Caco-2 (cell line): ENCODE measurements around the gene PNMT. TPM values are rescaled to one million over a fixed set of nuclear protein-coding genes. Genes with fewer than 3 reads are reported as not detected.
A peak's percentile ranks its signal among the peaks of the same experiment; 100 is the strongest.

ENCODE experiments used
- BruUV-seq: library from RNA; stranded (reverse); fragments of 400-500 nt; replicated peaks from 2 replicates; lab custom pipeline; 2021; lab: Mats Ljungman, UMichigan
- CTCF ChIA-PET: fragments of 300-600 bp; sonication (Branson Sonifier 250); formaldehyde crosslinking; loops from one replicate; lab custom pipeline; 2022; ENCODE audit warnings: antibody characterized with exemption; lab: Charles Lee
- POLR2A ChIA-PET: fragments of 300-600 bp; sonication (Branson Sonifier 250); formaldehyde crosslinking; loops from one replicate; lab custom pipeline; 2022; ENCODE audit warnings: antibody characterized with exemption; lab: Charles Lee
- DNase-seq, 2 experiments: peaks; one replicate each; pipeline versions ENCODE4 v3.0.0 to v3.0.0-alpha.2; 2020 to 2022
- H3K27me3 ChIP-seq: replicated peaks from 2 replicates; pipeline ENCODE4 v1.6.0; 2011; ENCODE audit warnings: low read length; ENCODE audit not compliant: control insufficient read depth, insufficient read depth
- H3K36me3 ChIP-seq: 2 replicates; pipeline ENCODE4 v1.5.1; 2011; ENCODE audit warnings: low read length; ENCODE audit not compliant: control insufficient read depth, insufficient read depth
- H3K4me1 ChIP-seq: fragments of 250-450 bp; sonication (Bioruptor Pico); 2 replicates; pipeline ENCODE4 v1.5.1; 2020; ENCODE audit warnings: mild to moderate bottlenecking
- H3K4me3 ChIP-seq: 2 replicates; pipeline ENCODE4 v1.5.1; 2011; ENCODE audit warnings: low read depth, mild to moderate bottlenecking, control low read depth, low read length
- H3K9me3 ChIP-seq: fragments of 250-450 bp; sonication (Bioruptor Pico); 2 replicates; pipeline ENCODE4 v1.5.1; 2020; ENCODE audit warnings: mild to moderate bottlenecking, moderate library complexity
- H3K27ac Mint-ChIP-seq: one replicate; pipeline ENCODE4 v1.8.0; 2022; ENCODE audit warnings: mixed read lengths; ENCODE audit not compliant: unreplicated experiment
- H3K27me3 Mint-ChIP-seq: one replicate; pipeline ENCODE4 v1.8.0; 2022; ENCODE audit warnings: mixed read lengths; ENCODE audit not compliant: insufficient read depth, unreplicated experiment
- H3K36me3 Mint-ChIP-seq: one replicate; pipeline ENCODE4 v1.8.0; 2022; ENCODE audit warnings: mild to moderate bottlenecking, mixed read lengths; ENCODE audit not compliant: insufficient read depth, unreplicated experiment
- H3K4me1 Mint-ChIP-seq: one replicate; pipeline ENCODE4 v1.8.0; 2022; ENCODE audit warnings: low read depth, mixed read lengths; ENCODE audit not compliant: unreplicated experiment
- H3K4me3 Mint-ChIP-seq: one replicate; pipeline ENCODE4 v1.8.0; 2022; ENCODE audit warnings: mild to moderate bottlenecking, moderate library complexity, mixed read lengths; ENCODE audit not compliant: unreplicated experiment
- H3K9me3 Mint-ChIP-seq: one replicate; pipeline ENCODE4 v1.8.0; 2022; ENCODE audit warnings: mixed read lengths; ENCODE audit not compliant: unreplicated experiment
- intact Hi-C: fragments of 100-400 bp; cut with micrococcal nuclease; formaldehyde crosslinking; loops from one replicate; pipeline ENCODE4 v1.10.0; 2022; ENCODE audit not compliant: unreplicated experiment
- total RNA-seq: library from RNA; stranded (reverse); gene quantifications from 2 replicates; pipeline ENCODE4 v1.2.3, GENCODE V29; 2022
- TF ChIP-seq, protein P1 (sequence below), 2 experiments: fragments of 200-600 bp in 1 of 2; IDR thresholded peaks; 1 replicate in 1 of 2; 2 replicates in 1 of 2; pipeline versions ENCODE4 v1.5.1 to v1.8.0; 2011 to 2022; ENCODE audit warnings: antibody characterized with exemption in 1 of 2, control low read depth in 1 of 2, inconsistent platforms in 1 of 2, low read depth in 1 of 2, low read length in 1 of 2, mild to moderate bottlenecking in 1 of 2, moderate library complexity in 1 of 2; ENCODE audit not compliant: insufficient read depth in 1 of 2, severe bottlenecking in 1 of 2, unreplicated experiment in 1 of 2

The PNMT gene
- total RNA-seq, 1 experiment from 2014 or later = not detected

DNA sequence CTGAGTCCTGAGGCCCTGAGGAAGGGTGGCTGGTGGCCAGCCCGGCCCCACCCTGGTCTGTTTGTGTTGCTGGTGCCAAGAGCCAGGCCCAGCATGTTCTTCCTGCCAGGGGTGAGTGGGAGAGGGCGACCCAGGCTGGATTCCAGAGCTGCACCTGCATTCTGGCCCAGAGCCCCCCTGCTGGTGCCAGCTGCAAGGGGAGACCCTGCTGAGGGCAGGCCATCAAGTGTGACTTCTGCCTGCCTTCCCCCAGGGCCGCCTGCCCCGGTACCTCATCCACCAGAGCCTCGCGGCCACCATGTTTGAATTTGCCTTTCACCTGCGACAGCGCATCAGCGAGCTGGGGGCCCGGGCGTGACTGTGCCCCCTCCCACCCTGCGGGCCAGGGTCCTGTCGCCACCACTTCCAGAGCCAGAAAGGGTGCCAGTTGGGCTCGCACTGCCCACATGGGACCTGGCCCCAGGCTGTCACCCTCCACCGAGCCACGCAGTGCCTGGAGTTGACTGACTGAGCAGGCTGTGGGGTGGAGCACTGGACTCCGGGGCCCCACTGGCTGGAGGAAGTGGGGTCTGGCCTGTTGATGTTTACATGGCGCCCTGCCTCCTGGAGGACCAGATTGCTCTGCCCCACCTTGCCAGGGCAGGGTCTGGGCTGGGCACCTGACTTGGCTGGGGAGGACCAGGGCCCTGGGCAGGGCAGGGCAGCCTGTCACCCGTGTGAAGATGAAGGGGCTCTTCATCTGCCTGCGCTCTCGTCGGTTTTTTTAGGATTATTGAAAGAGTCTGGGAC is 5.5 kb upstream of the PNMT start:
- no peaks in the 10 kb centered on the region for H3K27me3 ChIP-seq
- peaks cover 7% of the 10 kb centered on the region; the same call in 1 of the 2 replicates for H3K4me1 ChIP-seq
- Mint-ChIP-seq H3K27ac (no peak overlapping the region), H3K4me1 (no peaks in the 10 kb centered on the region), H3K4me3 (no peak overlapping the region), H3K36me3 (peaks cover 10% of the 10 kb centered on the region), H3K27me3 (no peaks in the 10 kb centered on the region), H3K9me3 (no peaks in the 10 kb centered on the region)
- ChIA-PET POLR2A (no interaction called here), CTCF (interaction anchor here (0.5 to 1.4 kb wide), 2 partner anchors 8 to 9 kb away, joined by 3 to 5 read pairs; no protein-coding TSS in a partner anchor)
- TF ChIP-seq, protein P1, sequence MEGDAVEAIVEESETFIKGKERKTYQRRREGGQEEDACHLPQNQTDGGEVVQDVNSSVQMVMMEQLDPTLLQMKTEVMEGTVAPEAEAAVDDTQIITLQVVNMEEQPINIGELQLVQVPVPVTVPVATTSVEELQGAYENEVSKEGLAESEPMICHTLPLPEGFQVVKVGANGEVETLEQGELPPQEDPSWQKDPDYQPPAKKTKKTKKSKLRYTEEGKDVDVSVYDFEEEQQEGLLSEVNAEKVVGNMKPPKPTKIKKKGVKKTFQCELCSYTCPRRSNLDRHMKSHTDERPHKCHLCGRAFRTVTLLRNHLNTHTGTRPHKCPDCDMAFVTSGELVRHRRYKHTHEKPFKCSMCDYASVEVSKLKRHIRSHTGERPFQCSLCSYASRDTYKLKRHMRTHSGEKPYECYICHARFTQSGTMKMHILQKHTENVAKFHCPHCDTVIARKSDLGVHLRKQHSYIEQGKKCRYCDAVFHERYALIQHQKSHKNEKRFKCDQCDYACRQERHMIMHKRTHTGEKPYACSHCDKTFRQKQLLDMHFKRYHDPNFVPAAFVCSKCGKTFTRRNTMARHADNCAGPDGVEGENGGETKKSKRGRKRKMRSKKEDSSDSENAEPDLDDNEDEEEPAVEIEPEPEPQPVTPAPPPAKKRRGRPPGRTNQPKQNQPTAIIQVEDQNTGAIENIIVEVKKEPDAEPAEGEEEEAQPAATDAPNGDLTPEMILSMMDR (IDR thresholded peaks at IDR 0.05; ENCODE audit: insufficient read depth in 1 of 2, low read depth in 1 of 2, low read length in 1 of 2, severe bottlenecking in 1 of 2, unreplicated experiment in 1 of 2) = no peak
- no peaks in the 10 kb centered on the region; the same call in none of the 2 replicates for H3K36me3 ChIP-seq
- H3K4me3 ChIP-seq = no peak overlapping the region
- DNase-seq = no peak
- no peaks in the 10 kb centered on the region for H3K9me3 ChIP-seq
- BruUV-seq = TSS peak; percentile 65
- intact Hi-C loops = no loop called here

DNA sequence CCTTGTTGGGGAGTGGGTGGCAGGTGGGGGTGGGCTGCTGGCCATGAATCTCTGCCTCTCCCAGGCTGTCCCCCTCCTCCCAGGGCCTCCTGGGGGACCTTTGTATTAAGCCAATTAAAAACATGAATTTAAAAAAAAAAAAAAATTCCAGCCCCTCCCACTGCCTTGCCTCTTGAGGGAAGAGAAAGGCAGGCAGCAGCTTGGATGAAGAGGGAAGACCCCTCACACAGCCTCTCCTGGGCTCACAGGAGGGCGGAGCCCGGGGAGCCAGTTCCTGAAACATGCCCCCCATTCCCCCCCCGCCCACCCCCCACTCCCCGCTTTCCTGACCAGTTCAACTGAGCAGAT is 4.9 kb upstream of the PNMT start:
- Histone ChIP-seq H3K27me3 (no peaks in the 10 kb centered on the region), H3K36me3 (no peaks in the 10 kb centered on the region; the same call in none of the 2 replicates), H3K4me1 (peaks cover 7% of the 10 kb centered on the region; the same call in 1 of the 2 replicates), H3K9me3 (no peaks in the 10 kb centered on the region), H3K4me3 (no peak overlapping the region)
- intact Hi-C loops = no loop called here
- no peak for DNase-seq
- BruUV-seq = no TSS peak
- ChIA-PET POLR2A (no interaction called here), CTCF (interaction anchor here (0.5 to 1.4 kb wide), 2 partner anchors 8 to 9 kb away, joined by 3 to 5 read pairs; no protein-coding TSS in a partner anchor)
- TF ChIP-seq, protein P1 (IDR thresholded peaks at IDR 0.05; ENCODE audit: insufficient read depth in 1 of 2, low read depth in 1 of 2, low read length in 1 of 2, severe bottlenecking in 1 of 2, unreplicated experiment in 1 of 2) = no peak
- Mint-ChIP-seq H3K9me3 (no peaks in the 10 kb centered on the region), H3K4me3 (no peak overlapping the region), H3K36me3 (peaks cover 10% of the 10 kb centered on the region), H3K27ac (no peak overlapping the region), H3K27me3 (no peaks in the 10 kb centered on the region), H3K4me1 (peaks cover under 1% of the 10 kb centered on the region)

DNA sequence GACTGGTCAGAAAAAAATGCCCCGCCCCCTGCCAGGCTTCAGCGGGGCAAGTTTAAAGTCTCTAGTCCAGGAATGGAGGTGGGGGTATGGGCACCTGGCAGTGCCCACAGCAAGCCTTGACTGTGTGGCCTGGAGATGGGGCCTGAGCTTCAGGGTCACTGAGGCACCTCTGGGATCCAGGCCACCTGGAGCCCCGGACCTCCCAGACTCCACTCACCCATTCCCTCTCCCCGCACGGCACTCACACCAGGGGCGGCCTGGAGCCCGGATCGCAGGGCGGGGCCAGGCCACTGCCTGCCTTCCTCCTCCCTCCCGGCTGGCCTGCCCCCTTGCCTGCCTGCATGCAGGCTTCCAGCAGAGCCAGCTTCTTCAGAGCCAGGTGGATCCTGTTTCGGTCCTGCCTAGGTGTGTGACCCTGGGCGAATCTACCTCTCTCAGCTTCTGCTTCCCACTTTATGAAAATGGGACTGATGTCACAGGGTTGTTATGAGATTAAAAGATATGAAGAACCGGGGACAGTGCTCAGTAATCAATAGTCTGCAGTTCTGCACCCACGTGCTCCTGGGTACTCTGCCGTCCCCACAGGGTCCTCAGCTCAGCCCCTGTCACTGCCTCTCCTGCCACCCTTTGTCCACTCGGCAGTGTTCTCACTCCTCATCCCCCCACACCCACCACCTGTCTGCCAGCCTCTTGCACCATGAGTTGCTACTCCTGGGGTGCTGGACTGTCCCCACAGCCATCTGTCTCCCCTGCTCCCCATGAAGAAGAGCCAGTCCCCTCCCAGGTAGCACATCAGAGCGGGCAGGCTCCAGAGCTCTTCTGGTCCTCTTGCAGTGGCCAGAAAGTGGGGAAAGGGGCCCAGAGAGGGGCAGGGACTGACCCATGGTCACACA is 4.3 kb upstream of the PNMT start:
- H3K36me3 Mint-ChIP-seq = peaks cover 10% of the 10 kb centered on the region
- H3K36me3 ChIP-seq = no peaks in the 10 kb centered on the region; the same call in 1 of the 2 replicates
- no TSS peak for BruUV-seq
- POLR2A ChIA-PET = no interaction called here
- H3K9me3 Mint-ChIP-seq = no peaks in the 10 kb centered on the region
- H3K4me3 Mint-ChIP-seq = no peak overlapping the region
- no peaks in the 10 kb centered on the region for H3K27me3 ChIP-seq
- CTCF ChIA-PET = interaction anchor here (0.6 to 1.4 kb wide), 2 partner anchors 10 to 27 kb away, joined by 3 to 5 read pairs; no protein-coding TSS in a partner anchor
- no peak overlapping the region for H3K4me3 ChIP-seq
- TF ChIP-seq, protein P1 (IDR thresholded peaks at IDR 0.05; ENCODE audit: insufficient read depth in 1 of 2, low read depth in 1 of 2, low read length in 1 of 2, severe bottlenecking in 1 of 2, unreplicated experiment in 1 of 2) = no peak
- H3K4me1 Mint-ChIP-seq = peaks cover 6% of the 10 kb centered on the region
- intact Hi-C loops = no loop called here
- H3K27me3 Mint-ChIP-seq = peaks cover 4% of the 10 kb centered on the region
- DNase-seq = no peak
- peaks cover 7% of the 10 kb centered on the region; the same call in 1 of the 2 replicates for H3K4me1 ChIP-seq
- H3K9me3 ChIP-seq = no peaks in the 10 kb centered on the region
- H3K27ac Mint-ChIP-seq = no peak overlapping the region
